HL-60 (cell line): Measurements from ENCODE around the gene DNAL1.
A peak's percentile ranks its signal among the peaks of the same experiment; 100 is the strongest.

Experiments used
- DNase-seq, 2 experiments: peaks; one replicate each; pipeline ENCODE4 v3.0.0-alpha.2; 2010 to 2020; ENCODE audit warnings: low read depth in 1 of 2, low spot score in 1 of 2
- H3K27ac ChIP-seq: fragments of 250-450 bp; sonication (Bioruptor Pico); replicated peaks from 2 replicates; pipeline ENCODE4 v1.5.1; 2020; ENCODE audit warnings: mild to moderate bottlenecking, moderate library complexity
- H3K27me3 ChIP-seq: fragments of 250-450 bp; sonication (Bioruptor Pico); 2 replicates; pipeline ENCODE4 v1.5.1; 2021; ENCODE audit warnings: mild to moderate bottlenecking, moderate library complexity; ENCODE audit not compliant: insufficient read depth, poor library complexity, severe bottlenecking
- H3K4me3 ChIP-seq: replicated peaks from 2 replicates; pipeline ENCODE4 v1.5.1; 2011; ENCODE audit warnings: mild to moderate bottlenecking, control low read depth, low read length; ENCODE audit not compliant: insufficient read depth
- GABPA ChIP-seq: IDR thresholded peaks from 2 replicates; pipeline ENCODE4 v1.6.1; 2012; ENCODE audit warnings: low read depth
- POLR2AphosphoS5 ChIP-seq: IDR thresholded peaks from 2 replicates; pipeline ENCODE4 v1.6.1; 2012; ENCODE audit warnings: low read depth
- REST ChIP-seq: IDR thresholded peaks from 2 replicates; pipeline ENCODE4 v1.6.1; 2012; ENCODE audit warnings: low read depth; ENCODE audit not compliant: insufficient replicate concordance
- SPI1 ChIP-seq: IDR thresholded peaks from 2 replicates; pipeline ENCODE4 v1.6.1; 2012; ENCODE audit warnings: low read depth, mild to moderate bottlenecking, borderline replicate concordance
- TF ChIP-seq, protein P1 (sequence below): IDR thresholded peaks from one replicate; pipeline ENCODE4 v1.5.1; 2011; ENCODE audit warnings: low read length, control low read depth, inconsistent platforms; ENCODE audit not compliant: insufficient read depth

Gene DNAL1

GRCh38 chr14:73741386-73741875, 96.6 kb downstream of the DNAL1 start:
- TF ChIP-seq, protein P1, sequence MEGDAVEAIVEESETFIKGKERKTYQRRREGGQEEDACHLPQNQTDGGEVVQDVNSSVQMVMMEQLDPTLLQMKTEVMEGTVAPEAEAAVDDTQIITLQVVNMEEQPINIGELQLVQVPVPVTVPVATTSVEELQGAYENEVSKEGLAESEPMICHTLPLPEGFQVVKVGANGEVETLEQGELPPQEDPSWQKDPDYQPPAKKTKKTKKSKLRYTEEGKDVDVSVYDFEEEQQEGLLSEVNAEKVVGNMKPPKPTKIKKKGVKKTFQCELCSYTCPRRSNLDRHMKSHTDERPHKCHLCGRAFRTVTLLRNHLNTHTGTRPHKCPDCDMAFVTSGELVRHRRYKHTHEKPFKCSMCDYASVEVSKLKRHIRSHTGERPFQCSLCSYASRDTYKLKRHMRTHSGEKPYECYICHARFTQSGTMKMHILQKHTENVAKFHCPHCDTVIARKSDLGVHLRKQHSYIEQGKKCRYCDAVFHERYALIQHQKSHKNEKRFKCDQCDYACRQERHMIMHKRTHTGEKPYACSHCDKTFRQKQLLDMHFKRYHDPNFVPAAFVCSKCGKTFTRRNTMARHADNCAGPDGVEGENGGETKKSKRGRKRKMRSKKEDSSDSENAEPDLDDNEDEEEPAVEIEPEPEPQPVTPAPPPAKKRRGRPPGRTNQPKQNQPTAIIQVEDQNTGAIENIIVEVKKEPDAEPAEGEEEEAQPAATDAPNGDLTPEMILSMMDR = no peak
- no peak for TF ChIP-seq POLR2AphosphoS5
- TF ChIP-seq GABPA = no peak
- no peak for TF ChIP-seq REST
- no peak for TF ChIP-seq SPI1
- Histone ChIP-seq H3K27me3 (no peaks in the 10 kb centered on the region), H3K27ac (peak overlapping the region; percentile 90), H3K4me3 (peak overlapping the region; percentile 9; the same call in 1 of the 2 replicates)
- DNase-seq = peak in 1 of 2 experiments; percentile 81

DNA sequence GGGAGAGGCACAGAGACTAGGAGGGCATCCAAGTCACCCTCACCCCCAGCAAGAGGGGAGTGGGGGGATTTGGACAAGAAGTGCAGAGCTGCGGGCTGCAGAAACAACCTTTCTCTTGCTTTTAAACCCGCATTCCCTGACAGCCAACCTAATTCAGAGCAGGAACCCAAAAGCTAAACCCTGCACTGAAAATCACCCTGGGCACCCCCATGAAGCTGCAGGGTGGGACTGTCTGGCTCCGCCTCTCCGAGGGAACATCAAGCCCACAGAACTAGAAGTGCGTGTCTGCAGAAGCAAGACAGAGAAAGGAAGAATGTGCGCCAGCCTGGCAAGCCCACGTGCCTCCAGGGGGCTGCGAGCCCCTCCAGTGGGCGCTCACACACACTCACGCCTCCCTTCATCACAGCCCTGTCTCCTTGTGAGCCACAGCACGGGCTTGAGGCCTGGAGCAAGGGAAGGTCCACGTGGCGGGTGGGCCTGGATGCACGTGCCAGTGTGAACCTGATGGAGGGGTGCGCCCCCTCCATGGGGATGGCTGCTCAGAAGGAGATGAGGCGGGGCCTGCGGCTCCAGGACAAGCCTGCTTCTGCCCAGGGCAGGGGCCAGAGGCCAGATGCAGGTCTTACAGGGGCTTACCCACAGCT, 97.2 kb downstream of the DNAL1 start:
- TF ChIP-seq GABPA (no peak), POLR2AphosphoS5 (0 out of 2 replicates have a peak, but pooled peaks have one; percentile 43), SPI1 (no peak), REST (peak; percentile 11)
- TF ChIP-seq, protein P1 = no peak
- H3K4me3 ChIP-seq = no peak overlapping the region
- peak overlapping the region; percentile 90 for H3K27ac ChIP-seq
- DNase-seq = peak in 1 of 2 experiments; percentile 49
- no peaks in the 10 kb centered on the region for H3K27me3 ChIP-seq

DNA sequence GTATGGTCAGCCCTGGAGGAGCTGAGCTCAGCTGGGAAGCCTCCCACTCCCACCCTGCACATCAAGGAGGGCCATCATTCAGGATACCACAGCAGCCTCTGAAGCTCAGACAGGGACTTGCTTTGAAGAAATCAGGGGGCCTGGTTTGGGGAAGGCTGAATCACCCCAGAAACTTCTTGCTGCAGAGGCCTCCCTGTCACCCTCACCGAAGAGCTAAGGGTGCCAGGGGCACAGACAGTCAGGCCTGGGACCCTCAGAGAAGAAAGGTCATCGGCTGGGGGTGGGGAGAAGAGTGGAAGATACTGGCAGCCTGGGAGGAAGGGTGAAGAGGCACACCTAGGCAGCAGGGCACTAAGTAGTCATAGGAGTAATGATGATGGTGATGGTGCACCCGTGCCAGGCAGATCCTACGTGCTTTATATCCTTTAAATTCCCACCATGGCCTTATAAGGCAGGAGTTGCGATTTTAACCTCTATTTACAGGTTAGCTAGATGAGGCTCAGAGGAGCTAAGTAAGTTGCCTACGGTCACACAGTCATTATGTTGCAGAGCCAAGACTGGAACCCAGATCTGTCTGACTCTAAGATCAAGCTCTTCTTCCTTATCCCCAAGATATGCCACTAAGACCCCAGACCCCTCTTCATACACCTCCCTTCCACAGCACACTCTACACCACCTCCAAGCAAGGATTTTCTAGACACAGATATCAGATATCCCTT, 97.9 kb downstream of the DNAL1 start:
- no peak for DNase-seq
- peak overlapping the region; percentile 90 for H3K27ac ChIP-seq

More for the DNA sequence above, 97.9 kb downstream of the DNAL1 start:
- no peak for TF ChIP-seq SPI1
- no peak for TF ChIP-seq REST
- TF ChIP-seq GABPA = no peak
- TF ChIP-seq POLR2AphosphoS5 = no peak
- TF ChIP-seq, protein P1 = no peak
- H3K4me3 ChIP-seq = no peak overlapping the region
- H3K27me3 ChIP-seq = no peaks in the 10 kb centered on the region
